Glutamatergic neuron (in vitro differentiated cells): Measurements from ENCODE around the gene C4BPA. TPM values are rescaled to one million over a fixed set of nuclear protein-coding genes. Genes with fewer than 3 reads are reported as not detected.

ENCODE experiments used
- DNase-seq: peaks from one replicate; pipeline ENCODE4 v3.0.0; 2022
- H3K27ac Mint-ChIP-seq: one replicate; pipeline ENCODE4 v1.8.0; 2020; ENCODE audit warnings: mild to moderate bottlenecking, mixed read lengths, inconsistent platforms; ENCODE audit not compliant: unreplicated experiment
- H3K27me3 Mint-ChIP-seq: one replicate; pipeline ENCODE4 v1.8.0; 2020; ENCODE audit warnings: mild to moderate bottlenecking, moderate library complexity, mixed read lengths, inconsistent platforms; ENCODE audit not compliant: unreplicated experiment
- H3K36me3 Mint-ChIP-seq: one replicate; pipeline ENCODE4 v1.8.0; 2020; ENCODE audit warnings: mild to moderate bottlenecking, mixed read lengths, inconsistent platforms; ENCODE audit not compliant: unreplicated experiment
- H3K4me1 Mint-ChIP-seq: one replicate; pipeline ENCODE4 v1.8.0; 2020; ENCODE audit warnings: mild to moderate bottlenecking, low read depth, mixed read lengths, inconsistent platforms; ENCODE audit not compliant: unreplicated experiment
- H3K4me3 Mint-ChIP-seq: one replicate; pipeline ENCODE4 v1.8.0; 2020; ENCODE audit warnings: mild to moderate bottlenecking, mixed read lengths, inconsistent platforms; ENCODE audit not compliant: unreplicated experiment
- H3K9me3 Mint-ChIP-seq: one replicate; pipeline ENCODE4 v1.8.0; 2020; ENCODE audit warnings: mild to moderate bottlenecking, moderate library complexity, mixed read lengths, inconsistent platforms; ENCODE audit not compliant: unreplicated experiment
- total RNA-seq: library from RNA; stranded (reverse); fragmentation: NEBNext Ultra II Directional; extraction: Animal tissue kit (Norgen Biotek cat#: 25700); gene quantifications from one replicate; pipeline ENCODE4 v1.2.1, GENCODE V29; 2021; ENCODE audit not compliant: unreplicated experiment
- TF ChIP-seq, protein P1 (sequence below): fragments of 200-600 bp; sonication (generic); IDR thresholded peaks from one replicate; pipeline ENCODE4 v1.5.0; 2021; ENCODE audit not compliant: partially characterized antibody, unreplicated experiment

The C4BPA gene
- total RNA-seq, 1 donor from 2014 or later, result not detected

DNA sequence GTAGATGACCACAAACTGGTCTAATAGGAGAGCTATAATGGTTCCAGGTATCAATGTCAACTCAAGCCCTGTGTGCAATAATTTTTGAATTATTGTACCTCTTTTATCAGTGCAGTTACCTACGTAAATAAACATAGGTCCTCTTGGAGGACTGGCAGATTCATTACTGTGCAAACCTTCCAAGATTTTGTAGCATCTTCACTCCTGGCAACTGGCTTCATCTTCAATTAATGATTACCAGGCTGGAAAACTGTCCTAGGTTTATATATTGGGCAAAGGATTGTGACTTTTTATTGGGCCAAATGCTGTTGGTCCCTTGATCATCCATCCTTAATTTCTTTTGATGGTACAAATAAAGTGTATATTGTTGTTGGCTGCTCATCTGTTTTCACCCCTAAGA is 35.6 kb downstream of the C4BPA start:
- Mint-ChIP-seq H3K4me1 (no peaks in the 10 kb centered on the region), H3K36me3 (no peaks in the 10 kb centered on the region), H3K4me3 (no peak overlapping the region), H3K27me3 (peaks cover 2% of the 10 kb centered on the region), H3K9me3 (no peaks in the 10 kb centered on the region), H3K27ac (no peak overlapping the region)
- no peak for DNase-seq
- TF ChIP-seq, protein P1, sequence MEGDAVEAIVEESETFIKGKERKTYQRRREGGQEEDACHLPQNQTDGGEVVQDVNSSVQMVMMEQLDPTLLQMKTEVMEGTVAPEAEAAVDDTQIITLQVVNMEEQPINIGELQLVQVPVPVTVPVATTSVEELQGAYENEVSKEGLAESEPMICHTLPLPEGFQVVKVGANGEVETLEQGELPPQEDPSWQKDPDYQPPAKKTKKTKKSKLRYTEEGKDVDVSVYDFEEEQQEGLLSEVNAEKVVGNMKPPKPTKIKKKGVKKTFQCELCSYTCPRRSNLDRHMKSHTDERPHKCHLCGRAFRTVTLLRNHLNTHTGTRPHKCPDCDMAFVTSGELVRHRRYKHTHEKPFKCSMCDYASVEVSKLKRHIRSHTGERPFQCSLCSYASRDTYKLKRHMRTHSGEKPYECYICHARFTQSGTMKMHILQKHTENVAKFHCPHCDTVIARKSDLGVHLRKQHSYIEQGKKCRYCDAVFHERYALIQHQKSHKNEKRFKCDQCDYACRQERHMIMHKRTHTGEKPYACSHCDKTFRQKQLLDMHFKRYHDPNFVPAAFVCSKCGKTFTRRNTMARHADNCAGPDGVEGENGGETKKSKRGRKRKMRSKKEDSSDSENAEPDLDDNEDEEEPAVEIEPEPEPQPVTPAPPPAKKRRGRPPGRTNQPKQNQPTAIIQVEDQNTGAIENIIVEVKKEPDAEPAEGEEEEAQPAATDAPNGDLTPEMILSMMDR, result no peak

DNA sequence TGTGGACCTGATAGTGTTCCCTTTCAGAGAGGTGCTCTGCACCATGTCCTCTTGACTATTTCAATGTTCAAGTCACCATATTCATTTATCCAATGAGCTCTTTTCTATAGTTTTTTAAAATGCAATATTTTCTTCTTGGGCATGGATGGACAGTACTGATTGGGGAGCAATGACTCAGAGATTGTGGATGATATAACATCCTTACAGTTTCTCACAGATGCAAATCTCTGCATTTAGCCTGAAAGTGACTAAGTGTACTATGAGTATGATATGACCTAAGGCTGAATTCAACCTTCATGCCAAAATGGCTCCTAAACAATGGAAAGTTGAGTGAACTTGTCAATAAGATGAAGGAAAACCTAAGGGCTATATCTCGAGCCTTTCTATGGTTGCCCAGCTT is 36.5 kb downstream of the C4BPA start:
- TF ChIP-seq, protein P1, result no peak
- no peaks in the 10 kb centered on the region for H3K4me1 Mint-ChIP-seq
- no peak overlapping the region for H3K4me3 Mint-ChIP-seq
- H3K27ac Mint-ChIP-seq, result no peak overlapping the region
- DNase-seq, result no peak
- H3K27me3 Mint-ChIP-seq, result peaks cover 2% of the 10 kb centered on the region
- no peaks in the 10 kb centered on the region for H3K36me3 Mint-ChIP-seq
- H3K9me3 Mint-ChIP-seq, result no peaks in the 10 kb centered on the region

DNA sequence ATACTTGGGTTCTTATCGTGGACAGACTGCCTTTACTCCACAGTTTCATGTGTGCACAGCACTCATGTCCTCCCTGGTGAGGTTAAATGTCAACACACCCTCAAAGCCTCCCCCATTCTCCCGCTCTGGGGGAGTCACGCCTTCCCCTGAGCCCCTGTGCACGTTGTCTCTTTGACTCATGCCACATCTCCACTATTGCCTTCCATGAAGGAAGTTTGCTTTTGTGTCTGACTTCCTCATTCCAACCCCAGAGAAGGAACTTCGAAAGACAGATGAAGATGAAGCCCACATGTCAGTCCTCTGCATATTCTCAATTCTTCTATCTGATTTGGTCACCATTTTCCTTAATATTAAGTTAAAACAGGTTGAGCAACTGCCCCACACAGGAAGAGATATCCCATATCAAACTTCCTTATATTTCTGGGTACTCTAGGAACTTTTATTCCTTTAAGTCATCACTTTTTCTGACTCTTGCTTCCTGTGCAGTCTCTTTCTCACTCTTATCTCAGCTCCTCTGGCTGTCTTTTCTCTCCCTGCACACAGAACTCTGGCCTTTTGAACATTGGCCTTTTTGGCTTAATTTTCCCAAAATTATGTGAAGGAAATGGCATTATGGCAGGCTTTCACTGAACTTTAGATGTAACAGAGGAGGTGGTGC is 41.5 kb downstream of the C4BPA start:
- no peak overlapping the region for H3K4me3 Mint-ChIP-seq

DNA sequence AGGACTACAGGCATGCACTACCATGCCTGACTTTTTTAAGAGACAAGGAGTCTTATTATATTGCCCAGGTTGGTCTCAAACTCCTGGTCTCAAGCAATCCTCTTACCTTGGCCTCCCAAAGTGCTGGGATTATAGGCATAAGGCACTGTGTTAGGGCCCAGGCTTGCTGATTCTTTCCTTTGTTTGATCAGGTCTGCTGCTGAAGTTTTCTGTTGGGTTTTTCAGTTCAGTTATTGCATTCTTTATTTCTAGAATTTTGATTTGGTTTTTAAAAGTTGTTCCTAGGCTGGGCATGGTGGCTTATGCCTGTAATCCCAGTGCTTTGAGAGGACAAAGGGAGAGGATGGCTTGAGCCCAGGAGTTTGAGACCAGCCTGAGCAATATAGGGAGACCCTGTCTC is 47.9 kb downstream of the C4BPA start:
- no peak overlapping the region for H3K4me3 Mint-ChIP-seq
- no peaks in the 10 kb centered on the region for H3K9me3 Mint-ChIP-seq
- H3K27ac Mint-ChIP-seq, result no peak overlapping the region
- DNase-seq, result no peak
- H3K4me1 Mint-ChIP-seq, result peaks cover 1% of the 10 kb centered on the region
- peaks cover 7% of the 10 kb centered on the region for H3K36me3 Mint-ChIP-seq
- TF ChIP-seq, protein P1, result no peak
- H3K27me3 Mint-ChIP-seq, result no peaks in the 10 kb centered on the region

More for the DNA sequence above, 41.5 kb downstream of the C4BPA start:
- TF ChIP-seq, protein P1, result no peak
- Mint-ChIP-seq H3K4me1 (peaks cover 1% of the 10 kb centered on the region), H3K9me3 (no peaks in the 10 kb centered on the region), H3K36me3 (no peaks in the 10 kb centered on the region), H3K27me3 (no peaks in the 10 kb centered on the region), H3K27ac (no peak overlapping the region)
- no peak for DNase-seq

DNA sequence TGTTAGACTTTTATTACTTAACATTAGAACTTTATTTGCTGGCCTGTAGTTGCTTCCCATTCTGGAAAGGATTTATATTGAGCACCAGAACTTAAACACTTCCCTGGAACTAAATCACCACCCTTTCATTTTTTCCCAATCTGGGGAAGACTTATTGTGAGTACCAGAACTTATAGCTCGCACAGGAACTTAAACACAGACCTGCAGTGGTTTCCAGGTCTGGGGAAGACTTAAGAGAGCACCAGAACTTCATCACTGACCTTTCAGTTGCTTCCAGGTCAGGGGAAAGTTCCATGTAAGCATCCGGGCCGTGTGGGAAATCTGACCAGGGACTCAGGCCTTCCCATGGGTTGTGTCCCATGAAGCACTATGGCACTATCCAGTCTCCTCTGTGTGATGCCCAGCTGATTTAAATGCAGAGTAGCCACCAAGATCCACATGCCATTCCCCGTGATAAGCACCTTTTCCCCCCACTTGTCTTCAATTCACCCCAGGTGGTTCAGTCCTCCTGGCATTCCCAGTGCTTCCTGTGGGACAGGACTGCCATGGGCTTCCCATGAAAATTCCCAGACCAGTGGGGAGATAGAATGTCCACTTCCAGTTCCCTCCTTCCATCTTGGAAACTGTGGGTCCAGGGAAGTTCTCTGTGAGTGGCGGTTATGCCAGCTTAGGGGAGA is 48.9 kb downstream of the C4BPA start:
- DNase-seq, result no peak
- peaks cover 7% of the 10 kb centered on the region for H3K36me3 Mint-ChIP-seq
- TF ChIP-seq, protein P1, result no peak
- H3K27ac Mint-ChIP-seq, result no peak overlapping the region
- H3K4me1 Mint-ChIP-seq, result no peaks in the 10 kb centered on the region
- no peaks in the 10 kb centered on the region for H3K9me3 Mint-ChIP-seq
- H3K27me3 Mint-ChIP-seq, result no peaks in the 10 kb centered on the region
- H3K4me3 Mint-ChIP-seq, result no peak overlapping the region
